Thyroid gland (tissue), 4 donors: ENCODE measurements around the gene RIPOR2. TPM values are rescaled to one million over a fixed set of nuclear protein-coding genes. Genes with fewer than 3 reads are reported as not detected.

Experiments used
- DNase-seq, 2 donors: peaks; one replicate each; pipeline ENCODE4 v3.0.0-alpha.2; 2019
- H3K27ac ChIP-seq, 3 donors: fragments of 200-600 bp; sonication (generic); 1 replicate in 2 of 3; 2 replicates in 1 of 3; pipeline ENCODE4 v1.5.1; 2016 to 2019; ENCODE audit warnings: mild to moderate bottlenecking in 1 of 3, moderate library complexity in 1 of 3
- H3K27me3 ChIP-seq: fragments of 200-600 bp; sonication (generic); one replicate; pipeline ENCODE4 v1.5.1; 2019
- H3K36me3 ChIP-seq, 2 donors: fragments of 200-600 bp; sonication (generic); one replicate each; pipeline ENCODE4 v1.5.1; 2016 to 2019
- H3K4me1 ChIP-seq, 2 donors: fragments of 200-600 bp; sonication (generic); one replicate each; pipeline ENCODE4 v1.5.1; 2017 to 2019
- H3K4me3 ChIP-seq, 3 donors: fragments of 200-600 bp; sonication (generic); replicated peaks in 1 of 3; 1 replicate in 2 of 3; 2 replicates in 1 of 3; pipeline ENCODE4 v1.5.1; 2016; ENCODE audit warnings: mild to moderate bottlenecking in 1 of 3
- H3K9me3 ChIP-seq: fragments of 200-600 bp; sonication (generic); one replicate; pipeline ENCODE4 v1.5.1; 2017
- POLR2A ChIP-seq, 2 donors: fragments of 450-650 bp; IDR thresholded peaks; one replicate each; pipeline ENCODE4 v1.6.1; 2017; ENCODE audit warnings: antibody characterized with exemption in 2 of 2, mild to moderate bottlenecking in 2 of 2, moderate library complexity in 1 of 2
- WGBS, 2 donors: methylation state at CpG; one replicate each; pipeline ENCODE4 v1.1.5; 2017; 5-methylcytosine and 5-hydroxymethylcytosine counted together
- intact Hi-C: fragments of 100-400 bp; cut with DNase I; formaldehyde crosslinking; loops from one replicate; pipeline ENCODE4 v1.15.1; 2023
- total RNA-seq, 4 donors: library from RNA; depleted of rRNA; stranded (reverse); fragments of >200 nt; gene quantifications; one replicate each; pipeline ENCODE4 v1.2.3, GENCODE V29; 2016
- TF ChIP-seq, protein P1 (sequence below), 6 experiments: fragments of 200-600 bp in 3 of 6; fragments of 450-650 bp in 3 of 6; sonication (generic) in 3 of 6; IDR thresholded peaks; one replicate each; pipeline ENCODE4 v1.5.1; 2016 to 2019; ENCODE audit warnings: antibody characterized with exemption in 6 of 6, mild to moderate bottlenecking in 2 of 6, inconsistent platforms in 1 of 6, moderate library complexity in 1 of 6

RIPOR2 gene
- total RNA-seq, 4 donors from 2014 or later: 3.1 to 13.0 (median 8.4) TPM

GRCh38 chr6:24833711-24834386 lies 101.9 kb downstream of the RIPOR2 start:
- H3K36me3 ChIP-seq: no peaks in the 10 kb centered on the region
- TF ChIP-seq, protein P1, sequence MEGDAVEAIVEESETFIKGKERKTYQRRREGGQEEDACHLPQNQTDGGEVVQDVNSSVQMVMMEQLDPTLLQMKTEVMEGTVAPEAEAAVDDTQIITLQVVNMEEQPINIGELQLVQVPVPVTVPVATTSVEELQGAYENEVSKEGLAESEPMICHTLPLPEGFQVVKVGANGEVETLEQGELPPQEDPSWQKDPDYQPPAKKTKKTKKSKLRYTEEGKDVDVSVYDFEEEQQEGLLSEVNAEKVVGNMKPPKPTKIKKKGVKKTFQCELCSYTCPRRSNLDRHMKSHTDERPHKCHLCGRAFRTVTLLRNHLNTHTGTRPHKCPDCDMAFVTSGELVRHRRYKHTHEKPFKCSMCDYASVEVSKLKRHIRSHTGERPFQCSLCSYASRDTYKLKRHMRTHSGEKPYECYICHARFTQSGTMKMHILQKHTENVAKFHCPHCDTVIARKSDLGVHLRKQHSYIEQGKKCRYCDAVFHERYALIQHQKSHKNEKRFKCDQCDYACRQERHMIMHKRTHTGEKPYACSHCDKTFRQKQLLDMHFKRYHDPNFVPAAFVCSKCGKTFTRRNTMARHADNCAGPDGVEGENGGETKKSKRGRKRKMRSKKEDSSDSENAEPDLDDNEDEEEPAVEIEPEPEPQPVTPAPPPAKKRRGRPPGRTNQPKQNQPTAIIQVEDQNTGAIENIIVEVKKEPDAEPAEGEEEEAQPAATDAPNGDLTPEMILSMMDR (IDR thresholded peaks at IDR 0.05): no peak
- TF ChIP-seq POLR2A (IDR thresholded peaks at IDR 0.05): no peak
- H3K27me3 ChIP-seq: no peaks in the 10 kb centered on the region
- H3K4me3 ChIP-seq: no peak overlapping the region
- no peaks in the 10 kb centered on the region for H3K9me3 ChIP-seq
- 76 to 89% methylated on average over 4 of the region's 4 CpGs for WGBS, 2 donors
- peak overlapping the region; percentile 75 to 86 (median 77) for H3K27ac ChIP-seq
- peaks cover 42 to 63% of the 10 kb centered on the region in 2 donors for H3K4me1 ChIP-seq
- no peak for DNase-seq
- intact Hi-C loops: no loop called here

DNA sequence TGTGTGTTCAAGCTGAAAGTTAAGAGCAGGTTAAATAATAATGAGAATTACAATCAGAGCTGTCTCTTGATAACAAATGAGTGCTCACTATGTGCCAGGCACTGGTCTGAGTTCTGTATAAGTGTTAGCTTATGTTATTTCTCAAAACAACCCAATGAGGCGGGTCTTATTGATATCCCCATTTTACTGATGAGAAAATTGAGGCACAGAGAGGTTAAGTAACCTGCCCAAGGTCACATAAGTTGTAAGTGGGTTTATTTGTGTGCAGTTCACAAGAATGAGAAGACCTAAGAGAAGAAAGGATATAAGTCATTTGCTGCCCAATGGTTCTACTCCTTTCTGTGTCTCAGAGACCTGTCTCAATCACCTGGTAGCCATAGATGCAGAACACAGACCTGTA lies 103.0 kb downstream of the RIPOR2 start:
- DNase-seq: no peak
- WGBS, 2 donors: 92 to 100% methylated on average over 1 of the region's 1 CpG
- Histone ChIP-seq H3K27ac (peak overlapping the region in 2 of 3 donors; percentile 75 to 86), H3K4me3 (no peak overlapping the region), H3K27me3 (no peaks in the 10 kb centered on the region), H3K9me3 (no peaks in the 10 kb centered on the region), H3K4me1 (peaks cover 47 to 69% of the 10 kb centered on the region in 2 donors), H3K36me3 (no peaks in the 10 kb centered on the region)
- no peak for TF ChIP-seq POLR2A (IDR thresholded peaks at IDR 0.05)
- intact Hi-C loops: no loop called here

- DNase-seq: no peak
- intact Hi-C loops: no loop called here
Observed at GRCh38 chr6:24831771-24832716, 103.7 kb downstream of the RIPOR2 start.

GRCh38 chr6:24829657-24830056 lies 106.1 kb downstream of the RIPOR2 start:
- intact Hi-C loops: no loop called here
- Histone ChIP-seq H3K36me3 (no peaks in the 10 kb centered on the region), H3K4me1 (peaks cover 31 to 48% of the 10 kb centered on the region in 2 donors), H3K4me3 (no peak overlapping the region), H3K9me3 (no peaks in the 10 kb centered on the region), H3K27ac (no peak overlapping the region), H3K27me3 (no peaks in the 10 kb centered on the region)
- 92 to 95% methylated on average over 3 of the region's 3 CpGs for WGBS, 2 donors
- TF ChIP-seq POLR2A (IDR thresholded peaks at IDR 0.05): no peak
- TF ChIP-seq, protein P1 (IDR thresholded peaks at IDR 0.05): no peak
- DNase-seq: no peak

More at GRCh38 chr6:24831771-24832716, 103.7 kb downstream of the RIPOR2 start:
- Histone ChIP-seq H3K36me3 (no peaks in the 10 kb centered on the region), H3K9me3 (no peaks in the 10 kb centered on the region), H3K4me3 (no peak overlapping the region), H3K4me1 (peaks cover 51 to 72% of the 10 kb centered on the region in 2 donors), H3K27ac (peak overlapping the region in 2 of 3 donors; percentile 75 to 86), H3K27me3 (no peaks in the 10 kb centered on the region)
- 51 to 59% methylated on average over 10 of the region's 10 CpGs for WGBS, 2 donors
- TF ChIP-seq POLR2A (IDR thresholded peaks at IDR 0.05): no peak

GRCh38 chr6:24827970-24828369 lies 107.8 kb downstream of the RIPOR2 start:
- 84% methylated on average over 8 of the region's 8 CpGs for WGBS, 2 donors
- peaks cover 19 to 31% of the 10 kb centered on the region in 2 donors for H3K4me1 ChIP-seq
- TF ChIP-seq, protein P1 (IDR thresholded peaks at IDR 0.05): no peak
- no peak for TF ChIP-seq POLR2A (IDR thresholded peaks at IDR 0.05)
- peak overlapping the region; percentile 79 to 87 (median 86) for H3K27ac ChIP-seq
- no peaks in the 10 kb centered on the region for H3K36me3 ChIP-seq
- H3K9me3 ChIP-seq: no peaks in the 10 kb centered on the region
- no peaks in the 10 kb centered on the region for H3K27me3 ChIP-seq
- DNase-seq: peak in 1 of 2 donors; percentile 32
- intact Hi-C loops: no loop called here
- no peak overlapping the region for H3K4me3 ChIP-seq
